Activated CD8-positive, alpha-beta memory T cell treated with anti-CD3 and anti-CD28 coated beads for 24 hours (primary cell): ENCODE measurements around the gene CSPG5.
A peak's percentile ranks its signal among the peaks of the same experiment; 100 is the strongest.

ENCODE experiments used
- DNase-seq: peaks from one replicate; pipeline ENCODE4 v3.0.0-alpha.2; 2020

The CSPG5 gene

DNA sequence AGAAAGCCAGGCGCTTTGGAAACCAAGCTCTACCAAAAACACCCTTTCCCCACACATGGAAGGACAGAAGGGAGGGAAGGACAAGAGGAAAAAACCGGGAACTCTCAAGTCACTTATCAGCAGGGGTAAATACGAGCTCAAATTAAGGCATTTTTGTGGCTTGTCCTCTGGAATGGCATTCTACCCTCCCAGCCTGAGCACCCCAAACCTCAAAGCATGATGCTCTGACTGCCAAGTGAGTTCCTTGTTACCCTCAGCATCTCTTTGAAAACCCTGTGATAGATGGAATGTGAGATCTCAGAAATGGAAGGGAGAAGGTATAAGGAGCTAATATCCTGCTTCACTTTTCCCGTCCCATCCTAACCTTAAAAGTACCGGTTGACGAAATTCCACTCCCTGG lies 8.1 kb upstream of the CSPG5 start:
- DNase-seq, result no peak

DNA sequence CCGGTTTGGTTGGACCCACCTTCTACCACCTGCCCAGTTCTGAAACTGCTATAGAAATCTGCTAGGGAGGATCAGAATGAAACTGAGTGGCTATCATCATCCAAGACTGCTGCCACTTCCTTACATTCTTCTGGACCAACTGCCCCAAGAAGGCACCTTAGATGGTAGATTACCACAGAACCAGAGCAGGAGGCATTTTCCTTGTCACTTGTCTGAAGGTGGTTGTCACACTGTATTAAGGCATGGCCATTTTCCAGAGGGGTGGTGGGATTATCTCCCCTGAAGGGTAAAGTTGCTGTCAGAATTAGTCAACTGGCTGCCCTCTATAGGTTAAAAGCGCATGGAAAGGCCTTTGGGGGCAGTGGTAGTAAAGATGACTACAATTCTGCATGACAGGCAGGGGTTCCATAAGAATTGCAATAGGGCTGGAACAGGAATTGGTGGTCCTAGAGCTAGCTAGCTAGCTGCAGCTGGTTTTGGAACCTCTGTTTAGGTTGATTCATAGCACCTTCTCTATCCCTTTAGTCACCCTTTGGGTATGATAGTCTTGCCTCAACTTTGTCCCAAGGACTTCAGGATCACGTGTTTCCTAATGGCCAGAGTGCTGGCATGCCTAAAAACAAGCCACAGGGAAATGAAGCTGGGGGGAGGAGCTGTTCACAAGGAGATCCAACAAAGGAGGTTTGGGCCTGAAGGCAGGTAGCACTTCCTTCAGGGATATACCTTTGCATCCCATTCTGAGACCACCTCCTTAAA lies 4.8 kb upstream of the CSPG5 start:
- DNase-seq, result no peak

DNA sequence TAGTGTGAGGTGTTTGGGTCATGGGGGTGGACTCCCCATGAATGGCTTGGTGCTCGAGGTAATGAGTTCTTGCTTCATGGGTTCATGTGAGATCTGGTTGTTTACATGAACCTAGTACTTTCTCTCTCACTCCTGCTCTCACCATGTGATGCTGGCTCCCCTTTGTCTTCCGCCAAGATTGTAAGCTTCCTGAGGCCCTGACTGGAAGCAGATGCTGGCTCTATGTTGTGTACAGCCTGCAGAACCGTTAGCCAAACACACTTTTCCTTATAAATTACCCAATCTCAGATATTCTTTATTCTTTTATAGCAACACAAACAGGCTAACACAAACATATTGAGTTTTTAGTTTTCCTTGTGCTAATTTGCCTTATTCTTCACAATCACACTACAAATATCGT lies 3.2 kb upstream of the CSPG5 start:
- DNase-seq, result no peak

DNA sequence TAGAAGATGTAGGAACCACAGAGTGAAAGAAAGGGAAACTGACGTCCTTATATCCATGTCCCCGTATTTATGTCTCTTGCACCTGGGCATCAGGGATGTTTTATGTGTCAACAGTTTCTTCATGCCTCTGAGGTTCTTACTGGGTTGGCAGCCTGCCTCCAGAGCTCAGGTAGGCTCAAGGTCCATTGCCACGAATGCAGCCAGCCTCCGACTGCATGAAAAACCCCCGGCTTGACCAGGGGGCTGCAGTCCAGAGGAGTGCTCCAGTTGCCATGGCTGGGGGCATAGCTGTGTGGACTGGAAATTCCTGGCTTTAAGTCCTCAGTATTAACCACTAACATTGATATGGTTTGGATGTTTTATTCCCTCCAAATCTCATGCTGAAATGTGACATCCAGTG lies 2.8 kb upstream of the CSPG5 start:
- no peak for DNase-seq

DNA sequence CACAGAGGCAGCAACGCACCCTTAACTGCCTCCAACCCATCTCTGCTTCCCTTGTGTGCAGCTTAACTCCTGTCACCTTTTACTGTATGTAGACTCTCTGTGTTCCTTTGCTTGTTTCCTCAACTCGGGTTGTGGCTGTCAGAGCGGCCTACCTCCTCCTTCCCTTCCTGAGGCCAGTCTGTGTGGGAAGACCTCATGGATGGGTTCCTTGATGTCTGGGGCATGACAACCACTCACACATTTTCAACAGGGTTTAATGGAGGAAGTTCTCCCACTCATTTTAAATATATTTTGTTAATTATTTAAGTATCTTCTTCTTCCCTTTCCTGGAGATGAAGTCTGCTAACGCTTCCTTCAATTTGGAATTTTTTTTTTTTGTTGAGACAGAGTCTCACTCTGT lies 1.8 kb upstream of the CSPG5 start:
- no peak for DNase-seq

DNA sequence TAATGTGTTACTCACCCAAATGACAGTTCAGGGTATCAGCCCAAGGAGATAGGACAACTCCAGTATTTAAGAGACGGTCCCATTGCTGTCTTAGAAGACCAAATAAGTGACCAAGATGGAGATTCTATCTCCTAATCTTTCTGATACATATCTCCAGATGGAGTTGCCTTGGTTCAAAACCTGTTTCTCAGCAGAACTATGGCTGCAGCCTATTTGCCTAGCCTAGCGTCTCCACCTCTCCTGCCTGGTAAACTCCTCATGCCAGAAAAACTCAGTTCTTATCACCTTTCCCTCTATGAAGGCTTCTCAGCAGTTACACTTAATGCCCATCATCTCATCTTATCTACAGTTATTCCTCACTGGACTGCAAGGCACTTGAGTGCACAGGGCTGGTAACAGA lies 1.2 kb upstream of the CSPG5 start:
- DNase-seq, result no peak

DNA sequence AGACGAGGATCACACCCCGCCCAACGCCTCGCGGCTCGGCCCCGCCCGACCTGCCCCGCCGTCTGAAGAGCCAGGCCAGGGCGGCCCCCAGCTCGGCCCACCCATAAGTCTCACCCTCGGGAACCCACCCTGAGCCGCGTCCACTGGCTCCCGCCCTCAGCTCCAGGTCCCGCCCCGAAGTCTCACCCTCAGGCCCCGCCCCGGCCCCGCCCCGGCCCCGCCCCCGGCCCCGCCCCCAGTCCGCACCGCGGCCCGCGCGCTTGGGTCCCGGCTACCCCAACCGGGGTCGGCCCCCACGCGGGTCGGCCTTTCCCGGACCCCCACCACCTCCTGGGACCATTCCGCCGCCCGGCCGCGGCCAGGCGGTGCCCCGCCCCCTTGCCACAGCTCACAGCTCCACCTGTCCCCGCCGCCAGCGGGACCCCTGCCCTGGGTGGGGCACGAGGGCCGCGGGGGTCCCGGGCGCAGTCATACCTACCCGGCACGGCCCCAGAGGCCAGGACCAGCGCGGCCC lies 489 bp downstream of the CSPG5 start:
- DNase-seq, result peak; percentile 78

DNA sequence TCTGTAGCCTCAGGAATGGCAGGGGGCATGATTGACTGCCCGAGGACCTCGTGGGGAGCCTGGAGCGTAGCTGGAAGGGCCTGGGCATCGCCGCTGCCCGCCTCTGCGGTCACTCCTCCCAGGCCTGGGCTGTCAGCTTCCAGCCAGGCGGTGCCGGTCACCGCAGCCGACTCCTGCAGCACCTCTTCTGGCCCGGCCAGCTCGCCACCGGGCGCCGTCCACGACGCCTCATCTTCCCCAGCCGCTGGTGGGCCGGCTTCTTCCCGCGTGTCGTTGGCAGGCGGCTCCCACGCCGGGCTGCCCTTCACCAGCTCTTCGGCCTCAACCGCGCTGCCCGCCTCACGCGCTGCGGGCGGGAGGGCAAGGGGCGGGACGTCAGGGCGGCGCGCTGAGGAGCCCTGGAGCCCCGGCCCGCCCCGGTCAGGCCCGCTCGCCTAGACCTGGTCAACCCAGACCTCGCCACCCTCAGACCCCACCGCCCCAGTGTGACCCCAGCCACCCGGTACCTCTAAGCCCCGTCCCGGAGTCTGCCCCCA lies 1.0 kb downstream of the CSPG5 start:
- DNase-seq, result no peak

DNA sequence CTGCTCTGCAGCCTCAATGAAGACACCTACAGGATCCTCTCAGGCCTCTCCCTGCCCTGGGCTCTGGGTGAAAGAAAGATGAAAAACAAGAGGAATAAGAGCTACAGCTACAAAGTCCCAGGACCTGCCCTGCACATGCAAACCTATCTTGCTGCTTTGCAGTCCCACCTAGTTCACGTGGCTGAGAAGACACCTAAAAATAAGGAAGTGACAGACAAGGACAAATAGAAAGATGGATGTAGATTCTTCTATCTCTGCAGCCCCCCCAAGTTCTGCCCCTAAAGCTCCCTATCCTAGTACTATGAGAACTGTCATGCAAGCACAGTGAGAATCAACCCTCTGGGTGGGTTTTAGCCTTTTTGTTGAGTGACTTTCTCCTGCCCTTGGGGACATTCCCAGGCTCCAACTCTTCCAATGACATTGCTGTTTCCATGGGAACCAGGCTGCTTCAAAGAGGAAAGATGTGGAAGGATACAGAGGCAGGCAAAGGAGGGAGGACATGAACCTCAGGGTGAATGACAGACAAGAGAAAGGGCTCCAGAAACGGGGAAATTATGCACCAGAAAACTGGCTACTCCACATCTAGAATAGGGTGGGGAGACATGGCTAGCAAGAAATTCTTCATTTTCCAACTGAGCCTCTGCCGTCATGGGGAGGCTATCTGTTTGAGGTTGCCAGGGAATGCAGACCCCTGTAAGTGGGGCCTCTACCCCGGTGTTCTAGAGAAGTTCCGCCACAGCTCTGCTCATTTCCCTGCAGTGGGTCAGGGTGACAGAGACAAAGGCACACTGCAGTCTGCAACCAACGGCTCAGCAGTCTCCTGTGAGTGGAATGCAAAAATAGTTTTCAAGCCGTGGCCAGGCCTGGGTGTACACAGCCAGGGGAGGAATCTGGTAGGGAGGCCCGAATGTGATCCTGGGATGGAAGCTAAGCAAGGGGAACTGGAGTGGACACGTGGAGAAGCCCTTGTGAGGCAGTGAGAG lies 5.2 kb downstream of the CSPG5 start:
- DNase-seq, result no peak

DNA sequence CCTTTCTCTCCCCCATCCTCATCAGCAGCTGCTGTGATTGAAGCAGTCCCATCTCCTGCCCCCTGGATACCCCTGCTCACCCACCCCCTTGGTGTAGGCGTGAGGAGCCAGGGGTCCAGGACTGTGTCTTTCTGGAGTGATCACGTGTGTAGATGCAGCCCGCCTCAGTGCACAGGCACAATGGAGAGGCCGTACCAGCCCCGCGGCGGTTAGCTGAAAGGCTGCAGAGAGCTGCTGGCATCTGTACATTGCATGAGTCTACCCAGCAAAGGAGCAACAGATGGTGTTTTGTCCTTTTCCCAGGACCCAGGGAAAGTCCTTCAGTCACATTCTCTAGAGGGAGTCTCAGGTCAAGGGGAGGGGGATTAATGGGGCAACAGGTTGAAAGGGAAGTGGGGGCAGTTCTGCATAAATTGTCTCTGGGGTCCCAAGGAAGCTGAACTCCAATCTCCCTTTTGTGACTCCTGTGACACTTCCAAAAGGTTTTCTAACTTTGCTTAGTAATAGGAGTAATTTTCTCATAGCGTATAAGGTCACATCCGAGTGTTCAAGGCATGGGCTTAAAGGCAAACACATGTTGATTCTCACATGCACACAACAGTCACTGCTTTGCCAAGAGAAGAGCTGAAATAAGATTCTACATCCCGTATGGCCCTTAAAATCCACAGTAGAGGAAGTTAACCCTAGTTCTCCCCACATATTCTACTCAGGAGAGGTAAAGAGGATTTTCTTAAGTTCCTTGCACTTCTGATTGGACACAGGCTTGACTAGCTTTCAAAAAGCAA lies 7.1 kb downstream of the CSPG5 start:
- DNase-seq, result no peak

DNA sequence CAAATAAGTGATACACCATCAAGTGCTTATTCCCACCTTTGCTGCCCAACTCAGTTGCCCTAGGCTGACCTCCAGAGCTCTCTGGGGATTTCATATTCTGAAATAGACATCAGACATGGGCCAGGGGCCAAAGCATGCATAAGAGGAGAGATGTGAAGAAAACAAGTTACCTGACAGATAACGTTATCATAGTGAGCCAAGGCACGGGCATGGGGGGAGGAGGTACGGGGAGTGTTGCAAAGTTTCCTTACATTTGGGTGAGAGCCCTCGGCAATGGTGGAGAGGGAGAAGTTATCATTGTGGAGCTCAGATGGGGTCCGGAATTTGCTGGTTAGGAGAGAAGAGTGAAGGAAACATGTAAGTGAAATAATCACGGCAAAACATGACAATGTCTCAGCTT lies 9.8 kb downstream of the CSPG5 start:
- DNase-seq, result no peak

DNA sequence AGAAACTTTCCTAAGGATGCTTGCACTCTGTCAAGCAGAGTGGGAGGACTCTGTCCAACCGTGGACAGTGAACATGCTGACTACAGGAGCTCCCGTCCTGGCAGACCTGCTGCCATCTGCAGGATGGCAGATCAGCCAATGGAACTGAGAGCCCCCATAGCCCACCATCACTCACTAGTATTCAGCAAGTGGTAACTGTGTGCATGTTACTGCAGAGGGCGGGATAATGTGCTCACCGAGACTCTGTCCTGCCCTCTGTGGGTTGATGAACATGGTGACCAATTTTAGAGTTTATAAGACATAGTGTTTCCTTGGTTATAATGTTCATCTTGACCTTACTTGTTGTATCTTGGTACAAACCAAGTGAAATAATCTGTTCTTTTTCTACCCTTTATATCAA lies 11.5 kb downstream of the CSPG5 start:
- DNase-seq, result no peak

DNA sequence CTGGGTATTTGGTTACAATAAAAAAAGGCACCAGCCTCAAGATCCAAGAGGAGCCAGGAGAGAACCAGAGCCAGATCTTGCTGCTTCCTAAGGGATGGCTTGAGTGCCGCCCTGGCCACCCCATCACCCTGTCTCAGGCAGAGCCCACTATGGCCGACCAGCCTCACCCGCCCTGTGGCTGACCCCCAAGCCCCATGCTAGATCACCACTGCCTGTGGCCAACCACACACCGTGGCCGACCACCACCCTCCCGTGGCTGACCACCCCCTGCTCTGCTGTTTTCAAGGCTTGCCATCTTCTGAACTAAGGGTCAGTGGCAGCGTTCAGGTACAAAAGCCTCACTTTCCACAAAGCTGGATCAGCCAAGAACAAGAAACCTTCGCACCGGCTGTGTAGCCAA lies 12.0 kb downstream of the CSPG5 start:
- no peak for DNase-seq

DNA sequence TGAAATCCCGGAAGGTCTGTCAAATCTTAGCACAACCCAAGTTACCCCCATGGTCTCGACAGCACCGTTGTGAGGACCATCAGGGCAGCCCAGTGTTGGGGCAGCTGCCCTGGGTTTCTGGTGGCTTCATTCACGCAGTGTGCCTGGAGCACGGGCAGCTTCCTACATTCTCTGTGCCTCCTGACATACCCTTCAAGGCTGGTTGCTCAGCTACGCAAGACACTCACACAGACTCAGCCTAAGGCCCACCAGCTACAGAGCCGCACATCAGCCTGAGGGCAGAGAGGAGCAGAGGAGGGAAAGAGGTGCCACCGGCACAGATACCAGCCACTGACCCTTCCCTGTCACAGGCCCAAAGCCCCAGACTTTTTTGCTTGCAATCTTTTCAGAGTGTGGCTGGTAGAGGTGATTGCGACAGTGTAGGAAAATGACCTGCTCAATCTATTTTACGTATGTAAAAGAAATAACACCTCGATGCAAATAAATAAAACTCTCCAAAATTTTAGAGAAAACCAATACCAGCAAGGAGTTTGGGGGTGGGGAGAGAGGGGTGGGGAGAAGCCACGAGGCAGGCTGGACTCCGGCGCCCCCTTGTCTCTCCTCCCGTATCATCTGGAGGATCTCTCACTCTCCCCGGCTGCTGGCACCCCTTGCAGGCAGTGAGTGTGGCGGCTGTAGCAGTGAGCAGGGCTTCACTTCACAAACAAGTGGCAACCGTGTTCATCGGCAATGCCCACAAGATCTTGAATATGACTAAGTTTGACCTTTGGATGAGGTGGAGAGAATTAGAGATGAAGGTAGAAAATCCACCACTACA lies 12.7 kb downstream of the CSPG5 start:
- no peak for DNase-seq

DNA sequence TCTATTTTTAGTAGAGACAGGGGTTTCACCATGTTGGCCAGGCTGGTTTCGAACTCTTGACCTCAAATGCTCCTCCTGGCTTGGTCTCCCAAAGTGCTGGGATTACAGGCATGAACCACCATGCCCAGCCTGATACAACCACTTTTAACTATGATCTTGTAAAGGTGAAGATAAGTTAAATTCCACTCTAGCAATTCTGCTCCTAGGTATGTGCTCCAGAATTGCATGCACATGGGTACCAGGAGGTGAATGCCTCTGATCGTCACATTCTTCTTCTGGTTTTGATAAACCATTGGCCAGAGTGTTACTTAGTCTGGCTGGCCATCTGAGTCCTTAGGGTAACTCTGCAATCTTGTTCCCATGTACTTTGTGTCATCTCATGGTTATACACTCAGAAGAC lies 22.3 kb downstream of the CSPG5 start:
- no peak for DNase-seq

DNA sequence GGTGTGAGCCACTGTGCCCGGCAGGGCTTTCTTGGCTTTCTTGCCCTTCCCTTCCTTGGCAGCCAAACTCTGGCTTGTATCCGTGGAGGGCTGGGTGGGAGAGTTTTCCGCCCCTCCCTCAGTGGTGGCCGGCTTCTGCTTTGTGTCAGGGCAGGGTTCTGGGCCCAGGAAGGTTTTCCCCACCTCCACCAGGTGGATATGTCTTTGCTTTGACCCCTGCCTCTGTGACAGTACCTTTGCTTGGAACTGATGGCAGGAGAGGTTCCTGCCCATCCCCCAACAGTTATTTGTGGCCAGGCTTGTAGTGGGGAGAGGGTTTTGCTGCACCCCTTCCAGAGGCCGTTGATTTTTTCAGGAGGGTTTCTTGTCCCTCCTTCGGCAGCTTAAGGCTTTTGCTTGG lies 24.3 kb downstream of the CSPG5 start:
- no peak for DNase-seq

DNA sequence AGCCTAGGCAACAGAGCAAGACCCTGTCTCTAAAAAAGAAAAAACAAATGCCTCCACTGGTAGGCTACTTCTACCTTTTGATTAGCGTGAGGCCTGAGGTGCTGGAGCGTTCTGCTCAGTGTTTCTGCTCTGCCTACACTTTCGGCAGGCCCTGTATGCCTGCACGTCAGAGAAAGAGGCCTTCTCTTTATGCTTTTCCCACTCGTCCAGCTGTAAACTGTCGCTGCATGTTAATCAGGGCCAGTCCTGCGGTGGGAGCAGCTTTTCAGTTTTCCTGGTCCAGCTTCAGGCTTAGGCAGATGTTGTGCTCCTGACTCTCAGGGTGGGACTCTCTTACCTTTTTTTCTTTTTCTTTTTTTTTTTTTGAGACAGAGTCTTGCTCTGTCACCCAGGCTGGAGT lies 25.3 kb downstream of the CSPG5 start:
- DNase-seq, result no peak

DNA sequence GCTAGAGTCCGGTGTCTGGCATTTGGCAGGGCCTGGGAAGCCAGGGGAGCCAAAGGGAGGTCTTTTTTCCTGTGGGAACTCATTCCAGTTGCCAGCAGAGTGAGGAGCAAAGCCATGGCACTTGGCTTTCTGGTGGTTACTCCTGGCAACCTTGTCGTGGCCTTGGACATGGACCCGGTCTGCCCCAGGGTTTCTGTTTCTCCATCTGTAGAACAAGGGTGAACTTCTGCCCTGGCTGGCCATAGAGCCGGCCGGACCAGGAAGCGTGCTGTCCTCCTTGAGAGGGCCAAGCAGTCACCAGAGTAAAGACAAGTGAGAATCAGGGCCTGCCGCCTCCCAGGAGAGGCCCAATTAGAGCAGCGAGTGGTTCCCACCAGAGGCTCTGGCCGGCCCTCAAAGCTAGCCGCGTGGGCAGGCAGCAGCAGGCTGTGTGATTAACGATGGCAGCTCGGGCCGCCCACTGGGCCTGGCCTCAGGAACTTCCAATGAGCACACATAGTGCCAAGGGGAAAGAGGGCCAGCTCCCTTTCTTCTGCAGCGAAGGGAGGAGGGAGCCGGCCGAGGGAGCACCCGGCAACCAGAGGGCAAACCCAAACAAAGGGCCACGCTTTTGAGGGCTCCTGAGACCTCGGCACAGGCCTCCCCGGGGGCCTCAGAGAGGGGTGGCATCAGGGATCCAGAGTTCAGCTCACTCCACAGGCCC lies 36.0 kb downstream of the CSPG5 start:
- no peak for DNase-seq

DNA sequence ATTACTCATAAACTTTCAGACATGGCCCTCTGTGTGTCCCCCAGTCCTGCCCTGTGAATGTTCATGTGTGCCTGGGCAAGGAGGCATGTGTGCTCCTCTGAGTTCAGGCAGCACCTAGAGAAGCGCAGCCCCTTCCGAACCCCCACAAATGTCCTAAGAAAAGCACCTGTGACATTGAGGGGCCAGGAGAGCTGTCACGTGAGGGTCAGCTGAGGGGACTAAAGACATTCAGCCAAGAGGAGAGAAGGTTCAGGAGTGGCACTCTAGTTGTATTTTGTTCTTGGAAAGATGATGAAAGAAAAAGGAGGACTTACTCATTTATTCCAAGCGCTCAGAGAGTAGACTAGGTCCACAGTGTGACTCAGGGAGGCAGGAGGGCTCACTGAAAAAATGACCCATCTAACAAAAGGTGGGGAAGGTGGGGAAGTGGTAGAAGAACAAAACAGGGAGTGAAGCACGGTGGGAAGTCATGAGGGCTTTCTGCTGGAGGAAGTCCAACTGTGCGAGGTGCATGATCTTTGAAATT lies 37.0 kb downstream of the CSPG5 start:
- no peak for DNase-seq

DNA sequence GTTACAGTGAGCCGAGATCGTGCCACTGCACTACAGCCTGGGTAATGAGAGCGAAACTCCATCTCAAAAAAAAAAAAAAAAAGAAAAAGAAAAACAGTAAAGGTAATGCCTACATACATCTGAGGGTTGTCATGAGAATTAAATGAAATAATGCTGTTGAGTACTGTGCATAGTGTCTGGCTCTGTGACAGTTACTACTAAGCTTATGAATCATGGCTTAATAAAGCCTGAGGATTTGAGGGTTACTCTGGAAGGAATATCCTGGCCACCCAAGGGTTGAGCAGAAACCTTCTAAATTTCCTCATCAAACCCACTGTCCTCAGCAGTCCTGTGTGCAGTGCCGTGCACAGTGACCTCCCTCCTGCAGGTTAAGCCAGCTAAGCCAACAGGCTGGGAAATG lies 38.4 kb downstream of the CSPG5 start:
- DNase-seq, result no peak

DNA sequence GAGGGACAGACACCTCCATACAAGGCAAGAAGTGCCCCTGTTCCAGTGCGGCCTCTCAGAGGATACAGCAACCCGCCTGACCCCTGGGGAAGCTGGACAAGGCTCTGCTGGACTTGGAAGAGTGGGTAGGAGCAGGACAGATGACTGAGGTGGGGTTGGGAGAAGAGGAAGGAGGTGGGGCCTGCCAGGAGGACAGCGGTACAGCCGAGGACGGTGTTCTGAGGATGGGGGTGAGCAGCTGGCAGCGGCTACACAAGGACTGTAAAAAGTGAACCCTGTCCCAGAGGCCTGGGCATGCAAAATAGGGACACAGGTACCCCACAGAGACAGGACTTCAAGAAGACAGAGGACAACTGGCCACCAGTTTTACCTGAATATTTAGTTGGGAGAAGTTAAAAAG lies 41.7 kb downstream of the CSPG5 start:
- DNase-seq, result no peak
